ENCODE data around the gene EMC1. TPM values are rescaled to one million over a fixed set of nuclear protein-coding genes. Genes with fewer than 3 reads are reported as not detected.
A peak's percentile ranks its signal among the peaks of the same experiment; 100 is the strongest.

The EMC1 gene
- polyA plus RNA-seq, 1 of the 3 experiments (the other 2 are of a cell fraction) = 87.6 TPM

DNA sequence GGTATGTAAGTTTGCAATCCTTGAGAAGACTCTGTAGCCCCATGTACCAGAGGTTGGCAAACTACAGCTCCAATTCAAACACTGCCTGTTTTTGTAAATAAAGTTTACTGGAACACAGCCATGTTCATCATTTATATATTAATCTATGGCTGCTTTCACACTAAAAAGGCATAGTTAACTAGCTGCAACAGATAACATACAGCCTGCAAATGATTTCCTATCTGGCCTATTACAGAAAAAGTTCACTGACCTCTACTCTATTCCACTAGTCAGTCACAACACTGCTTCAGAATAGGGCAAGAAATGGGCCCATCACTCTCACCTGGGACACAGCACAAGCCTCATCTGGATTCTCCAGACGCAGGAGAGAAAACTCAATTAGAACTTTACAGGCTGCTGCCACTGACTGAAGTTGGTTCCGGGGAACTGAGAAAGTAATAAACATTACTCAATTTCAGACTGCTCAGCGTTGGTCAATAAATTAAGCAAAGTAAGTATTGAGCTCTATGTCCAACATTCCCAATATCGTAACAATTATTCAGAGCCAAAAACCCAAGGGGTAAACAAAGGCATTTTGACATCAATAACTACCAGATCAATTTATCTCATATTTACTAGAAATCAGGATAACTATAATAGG, 51.9 kb downstream of the EMC1 start:
- Histone ChIP-seq H3K27ac (ENCODE audit: low read depth in 2 of 2, low read length in 1 of 2) (no peak overlapping the region), H3K9me3 (no peaks in the 10 kb centered on the region), H3K79me2 (ENCODE audit: insufficient read depth) (peaks cover 76% of the 10 kb centered on the region), H3K4me3 (ENCODE audit: low read depth in 2 of 2, low read length in 1 of 2) (no peak overlapping the region), H3K4me2 (no peak overlapping the region), H3K27me3 (ENCODE audit: insufficient read depth) (no peaks in the 10 kb centered on the region), H4K20me1 (ENCODE audit: insufficient read depth) (peaks cover 58% of the 10 kb centered on the region), H3K4me1 (ENCODE audit: control insufficient read depth in 1 of 2, insufficient read depth in 2 of 2, low read depth in 1 of 2, low read length in 1 of 2) (0 out of 4 replicates have a peak, but pooled peaks cover 0 to 8% of the 10 kb centered on the region in 2 experiments), H3K9me2 (no peaks in the 10 kb centered on the region), H3K36me3 (replicated peaks in 1 of 2; ENCODE audit: control insufficient read depth in 1 of 2, insufficient read depth in 2 of 2, low read length in 1 of 2) (peaks cover 40 to 50% of the 10 kb centered on the region in 2 experiments), H3K9ac (no peak overlapping the region), H2AFZ (ENCODE audit: low read depth) (no peak overlapping the region), H3F3A (replicated peaks; ENCODE audit: insufficient read depth) (peaks cover 15% of the 10 kb centered on the region)
- TF ChIP-seq FOXJ3 (CRISPR knock-in tag; IDR thresholded peaks at IDR 0.05) (no peak), GATA2 (CRISPR knock-in tag; IDR thresholded peaks at IDR 0.05) (no peak), CHD2 (IDR thresholded peaks at IDR 0.05; ENCODE audit: low read length, partially characterized antibody) (no peak), TCF12 (IDR thresholded peaks at IDR 0.05) (no peak)
- TF ChIP-seq, protein P1, sequence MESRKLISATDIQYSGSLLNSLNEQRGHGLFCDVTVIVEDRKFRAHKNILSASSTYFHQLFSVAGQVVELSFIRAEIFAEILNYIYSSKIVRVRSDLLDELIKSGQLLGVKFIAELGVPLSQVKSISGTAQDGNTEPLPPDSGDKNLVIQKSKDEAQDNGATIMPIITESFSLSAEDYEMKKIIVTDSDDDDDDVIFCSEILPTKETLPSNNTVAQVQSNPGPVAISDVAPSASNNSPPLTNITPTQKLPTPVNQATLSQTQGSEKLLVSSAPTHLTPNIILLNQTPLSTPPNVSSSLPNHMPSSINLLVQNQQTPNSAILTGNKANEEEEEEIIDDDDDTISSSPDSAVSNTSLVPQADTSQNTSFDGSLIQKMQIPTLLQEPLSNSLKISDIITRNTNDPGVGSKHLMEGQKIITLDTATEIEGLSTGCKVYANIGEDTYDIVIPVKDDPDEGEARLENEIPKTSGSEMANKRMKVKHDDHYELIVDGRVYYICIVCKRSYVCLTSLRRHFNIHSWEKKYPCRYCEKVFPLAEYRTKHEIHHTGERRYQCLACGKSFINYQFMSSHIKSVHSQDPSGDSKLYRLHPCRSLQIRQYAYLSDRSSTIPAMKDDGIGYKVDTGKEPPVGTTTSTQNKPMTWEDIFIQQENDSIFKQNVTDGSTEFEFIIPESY (IDR thresholded peaks at IDR 0.05; ENCODE audit: borderline replicate concordance, low read depth) = no peak
- ChIA-PET CTCF (interaction anchor here (1.1 to 1.8 kb wide), 5 partner anchors 8 to 454 kb away, joined by 3 to 4 read pairs (median 3); no protein-coding TSS in a partner anchor), POLR2A (no interaction called here)
- no peak for DNase-seq
- WGBS (ENCODE audit: low lambda C conversion rate) = 86% methylated on average over 4 of the region's 4 CpGs

DNA sequence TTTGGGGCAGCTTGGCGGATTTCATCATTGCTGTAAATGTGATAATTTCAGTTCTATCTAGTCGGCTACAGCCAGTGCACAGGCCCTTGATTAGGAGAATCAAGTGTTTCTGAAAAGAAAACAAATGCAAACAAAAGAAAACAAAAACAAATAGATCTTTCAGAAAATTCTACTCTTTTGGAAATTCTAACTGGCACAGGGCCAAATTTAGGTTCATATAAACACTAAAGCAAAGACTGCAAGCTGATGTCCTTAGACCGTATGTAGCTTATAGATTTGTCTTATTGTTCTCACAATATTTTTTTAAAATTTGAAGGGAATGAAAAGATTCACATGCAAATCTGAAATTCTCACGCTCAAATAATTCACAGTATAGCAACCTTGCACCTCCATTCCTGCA, 52.5 kb downstream of the EMC1 start:
- H3K9me2 ChIP-seq = no peaks in the 10 kb centered on the region
- H3F3A ChIP-seq (replicated peaks; ENCODE audit: insufficient read depth) = peaks cover 10% of the 10 kb centered on the region
- CTCF ChIA-PET = interaction anchor here (1.3 to 1.8 kb wide), 3 partner anchors 19 to 454 kb away, joined by 3 to 4 read pairs (median 4); no protein-coding TSS in a partner anchor
- no peak overlapping the region for H2AFZ ChIP-seq (ENCODE audit: low read depth)
- peaks cover 55% of the 10 kb centered on the region for H4K20me1 ChIP-seq (ENCODE audit: insufficient read depth)
- TF ChIP-seq NFIC (IDR thresholded peaks at IDR 0.05; ENCODE audit: borderline replicate concordance) (peak; percentile 14; the same call in 1 of the 2 replicates), RCOR1 (IDR thresholded peaks at IDR 0.05; ENCODE audit: low read length) (no peak)
- H3K36me3 ChIP-seq (replicated peaks in 1 of 2; ENCODE audit: control insufficient read depth in 1 of 2, insufficient read depth in 2 of 2, low read length in 1 of 2) = peaks cover 46 to 53% of the 10 kb centered on the region in 2 experiments
- no peak overlapping the region for H3K27ac ChIP-seq (ENCODE audit: low read depth in 2 of 2, low read length in 1 of 2)
- no peak overlapping the region for H3K9ac ChIP-seq
- H3K9me3 ChIP-seq = no peaks in the 10 kb centered on the region
- H3K4me2 ChIP-seq = no peak overlapping the region
- H3K79me2 ChIP-seq (ENCODE audit: insufficient read depth) = peaks cover 76% of the 10 kb centered on the region
- no peaks in the 10 kb centered on the region for H3K27me3 ChIP-seq (ENCODE audit: insufficient read depth)
- WGBS (ENCODE audit: low lambda C conversion rate) = 97% methylated on average over 4 of the region's 4 CpGs
- H3K4me3 ChIP-seq (ENCODE audit: low read depth in 2 of 2, low read length in 1 of 2) = no peak overlapping the region
- DNase-seq = no peak
- POLR2A ChIA-PET = no interaction called here
- H3K4me1 ChIP-seq (ENCODE audit: control insufficient read depth in 1 of 2, insufficient read depth in 2 of 2, low read depth in 1 of 2, low read length in 1 of 2) = 0 out of 4 replicates have a peak, but pooled peaks cover 0 to 8% of the 10 kb centered on the region in 2 experiments

DNA sequence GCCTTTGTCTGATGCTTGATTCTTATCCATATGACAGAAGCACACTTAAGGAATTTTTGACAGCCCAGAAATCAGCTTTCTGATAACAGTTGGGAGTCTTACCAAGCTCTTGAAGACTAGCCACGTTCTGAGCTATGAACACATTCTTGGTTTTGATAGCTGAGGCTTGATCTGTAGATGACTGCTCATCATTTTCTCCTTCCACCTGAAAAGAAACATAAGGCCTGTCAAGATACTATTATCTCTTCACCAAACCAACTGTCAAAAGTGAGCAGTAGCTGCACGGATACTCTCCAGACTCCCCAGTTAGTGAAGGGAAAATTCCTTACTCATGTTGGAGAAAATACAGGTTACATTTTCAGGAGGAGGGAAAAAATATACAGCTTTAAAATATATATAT, 53.5 kb downstream of the EMC1 start:
- no peaks in the 10 kb centered on the region for H3K9me2 ChIP-seq
- no peak overlapping the region for H2AFZ ChIP-seq (ENCODE audit: low read depth)
- DNase-seq = no peak
- H3K9ac ChIP-seq = no peak overlapping the region
- no peaks in the 10 kb centered on the region for H3K9me3 ChIP-seq
- H3K4me1 ChIP-seq (ENCODE audit: control insufficient read depth in 1 of 2, insufficient read depth in 2 of 2, low read depth in 1 of 2, low read length in 1 of 2) = 0 out of 4 replicates have a peak, but pooled peaks cover 0 to 3% of the 10 kb centered on the region in 2 experiments
- H3K27ac ChIP-seq (ENCODE audit: low read depth in 2 of 2, low read length in 1 of 2) = no peak overlapping the region
- peaks cover 7% of the 10 kb centered on the region for H3F3A ChIP-seq (replicated peaks; ENCODE audit: insufficient read depth)
- peaks cover 56 to 62% of the 10 kb centered on the region in 2 experiments for H3K36me3 ChIP-seq (replicated peaks in 1 of 2; ENCODE audit: control insufficient read depth in 1 of 2, insufficient read depth in 2 of 2, low read length in 1 of 2)
- WGBS (ENCODE audit: low lambda C conversion rate) = 75% methylated on average over 2 of the region's 2 CpGs
- no peak overlapping the region for H3K4me3 ChIP-seq (ENCODE audit: low read depth in 2 of 2, low read length in 1 of 2)
- H3K4me2 ChIP-seq = no peak overlapping the region
- H3K79me2 ChIP-seq (ENCODE audit: insufficient read depth) = peaks cover 76% of the 10 kb centered on the region
- no peaks in the 10 kb centered on the region for H3K27me3 ChIP-seq (ENCODE audit: insufficient read depth)
- POLR2A ChIA-PET = no interaction called here
- H4K20me1 ChIP-seq (ENCODE audit: insufficient read depth) = peaks cover 51% of the 10 kb centered on the region
- CTCF ChIA-PET = interaction anchor here (0.9 to 1.4 kb wide), 3 partner anchors 9 to 18 kb away, joined by 3 read pairs; no protein-coding TSS in a partner anchor
- TF ChIP-seq TEAD4 (IDR thresholded peaks at IDR 0.05; ENCODE audit: borderline replicate concordance, insufficient read depth) = no peak
- TF ChIP-seq, protein P2, sequence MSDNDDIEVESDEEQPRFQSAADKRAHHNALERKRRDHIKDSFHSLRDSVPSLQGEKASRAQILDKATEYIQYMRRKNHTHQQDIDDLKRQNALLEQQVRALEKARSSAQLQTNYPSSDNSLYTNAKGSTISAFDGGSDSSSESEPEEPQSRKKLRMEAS (IDR thresholded peaks at IDR 0.05; ENCODE audit: low read depth) = no peak
- TF ChIP-seq EZH2phosphoT487 (IDR thresholded peaks at IDR 0.05; ENCODE audit: borderline replicate concordance, low read depth) = no peak
- no peak for TF ChIP-seq YY1 (IDR thresholded peaks at IDR 0.05; ENCODE audit: low read depth)
- TF ChIP-seq, protein P3, sequence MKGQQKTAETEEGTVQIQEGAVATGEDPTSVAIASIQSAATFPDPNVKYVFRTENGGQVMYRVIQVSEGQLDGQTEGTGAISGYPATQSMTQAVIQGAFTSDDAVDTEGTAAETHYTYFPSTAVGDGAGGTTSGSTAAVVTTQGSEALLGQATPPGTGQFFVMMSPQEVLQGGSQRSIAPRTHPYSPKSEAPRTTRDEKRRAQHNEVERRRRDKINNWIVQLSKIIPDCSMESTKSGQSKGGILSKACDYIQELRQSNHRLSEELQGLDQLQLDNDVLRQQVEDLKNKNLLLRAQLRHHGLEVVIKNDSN (IDR thresholded peaks at IDR 0.05; ENCODE audit: borderline replicate concordance, low read depth) = no peak
- TF ChIP-seq, protein P1 (IDR thresholded peaks at IDR 0.05; ENCODE audit: borderline replicate concordance, low read depth) = no peak
- TF ChIP-seq RCOR1 (IDR thresholded peaks at IDR 0.05; ENCODE audit: low read length) = no peak
- TF ChIP-seq, protein P4, sequence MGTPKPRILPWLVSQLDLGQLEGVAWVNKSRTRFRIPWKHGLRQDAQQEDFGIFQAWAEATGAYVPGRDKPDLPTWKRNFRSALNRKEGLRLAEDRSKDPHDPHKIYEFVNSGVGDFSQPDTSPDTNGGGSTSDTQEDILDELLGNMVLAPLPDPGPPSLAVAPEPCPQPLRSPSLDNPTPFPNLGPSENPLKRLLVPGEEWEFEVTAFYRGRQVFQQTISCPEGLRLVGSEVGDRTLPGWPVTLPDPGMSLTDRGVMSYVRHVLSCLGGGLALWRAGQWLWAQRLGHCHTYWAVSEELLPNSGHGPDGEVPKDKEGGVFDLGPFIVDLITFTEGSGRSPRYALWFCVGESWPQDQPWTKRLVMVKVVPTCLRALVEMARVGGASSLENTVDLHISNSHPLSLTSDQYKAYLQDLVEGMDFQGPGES (IDR thresholded peaks at IDR 0.05; ENCODE audit: low read depth, low read length) = no peak
- TF ChIP-seq RFX5 (IDR thresholded peaks at IDR 0.05; ENCODE audit: low read length) = no peak

All from SK-N-SH (cell line).